OCI-LY3 (cell line): ENCODE results near the gene ADCY9.

Source experiments
- CTCF ChIP-seq: fragments of 200-600, 300-600 bp; sonication (generic); IDR thresholded peaks from 2 replicates; pipeline ENCODE4 v1.5.1; 2014; ENCODE audit warnings: antibody characterized with exemption, low read length, low read depth
- EZH2phosphoT487 ChIP-seq: fragments of 200-600 bp; shearing (Covaris generic); IDR thresholded peaks from 2 replicates; pipeline ENCODE4 v1.6.1; 2018; ENCODE audit warnings: antibody characterized with exemption, mixed run types, low read depth

DNA sequence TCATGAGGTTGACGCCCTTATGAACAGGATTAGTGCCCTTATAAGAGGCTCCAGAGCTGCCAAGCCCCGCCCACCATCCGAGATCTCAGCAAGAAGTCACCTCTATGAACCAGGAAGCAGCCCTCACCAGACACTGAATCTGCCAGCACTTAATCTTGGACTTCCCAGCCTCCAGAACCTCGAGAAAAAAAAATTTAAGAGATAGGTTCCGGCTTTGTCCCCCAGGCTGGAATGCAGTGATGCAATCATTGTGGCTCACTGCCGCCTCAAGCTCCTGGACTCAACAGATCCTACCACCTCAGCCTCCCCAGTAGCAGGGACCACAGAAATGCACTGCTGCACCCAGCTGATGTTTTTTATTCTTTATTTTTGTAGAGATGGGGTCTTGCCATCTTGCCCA, 22.5 kb upstream of the ADCY9 start:
- no peak for TF ChIP-seq CTCF
- TF ChIP-seq EZH2phosphoT487, result no peak
